Type B pancreatic cell (in vitro differentiated cells): ENCODE data around the gene SLC22A23. TPM values are rescaled to one million over a fixed set of nuclear protein-coding genes. Genes with fewer than 3 reads are reported as not detected.

Source experiments
- DNase-seq: peaks from one replicate; pipeline ENCODE4 v3.0.0; 2021; ENCODE audit warnings: mixed read lengths; ENCODE audit not compliant: unreplicated experiment; ENCODE audit errors: extremely low spot score
- H3K27ac Mint-ChIP-seq: 2 replicates; pipeline ENCODE4 v1.8.0; 2021; ENCODE audit warnings: mild to moderate bottlenecking, mixed read lengths
- H3K27me3 Mint-ChIP-seq: 2 replicates; pipeline ENCODE4 v1.8.0; 2021; ENCODE audit warnings: mixed read lengths
- H3K36me3 Mint-ChIP-seq: 2 replicates; pipeline ENCODE4 v1.8.0; 2021; ENCODE audit warnings: mixed read lengths
- H3K4me1 Mint-ChIP-seq: one replicate; pipeline ENCODE4 v1.8.0; 2021; ENCODE audit warnings: mixed read lengths; ENCODE audit not compliant: unreplicated experiment
- H3K4me3 Mint-ChIP-seq: 2 replicates; pipeline ENCODE4 v1.8.0; 2021; ENCODE audit warnings: mild to moderate bottlenecking, mixed read lengths
- H3K9me3 Mint-ChIP-seq: 2 replicates; pipeline ENCODE4 v1.8.0; 2021; ENCODE audit warnings: mixed read lengths
- total RNA-seq: library from RNA; stranded (reverse); gene quantifications from 2 replicates; pipeline ENCODE4 v1.2.1, GENCODE V29; 2021; ENCODE audit warnings: low replicate concordance
- TF ChIP-seq, protein P1 (sequence below): fragments of 200-600 bp; sonication (generic); conservative IDR thresholded peaks from 2 replicates; pipeline ENCODE4 v1.5.0; 2021; ENCODE audit warnings: antibody characterized with exemption, mild to moderate bottlenecking

The SLC22A23 gene
- total RNA-seq, 1 donor from 2014 or later: 36.6 TPM

DNA sequence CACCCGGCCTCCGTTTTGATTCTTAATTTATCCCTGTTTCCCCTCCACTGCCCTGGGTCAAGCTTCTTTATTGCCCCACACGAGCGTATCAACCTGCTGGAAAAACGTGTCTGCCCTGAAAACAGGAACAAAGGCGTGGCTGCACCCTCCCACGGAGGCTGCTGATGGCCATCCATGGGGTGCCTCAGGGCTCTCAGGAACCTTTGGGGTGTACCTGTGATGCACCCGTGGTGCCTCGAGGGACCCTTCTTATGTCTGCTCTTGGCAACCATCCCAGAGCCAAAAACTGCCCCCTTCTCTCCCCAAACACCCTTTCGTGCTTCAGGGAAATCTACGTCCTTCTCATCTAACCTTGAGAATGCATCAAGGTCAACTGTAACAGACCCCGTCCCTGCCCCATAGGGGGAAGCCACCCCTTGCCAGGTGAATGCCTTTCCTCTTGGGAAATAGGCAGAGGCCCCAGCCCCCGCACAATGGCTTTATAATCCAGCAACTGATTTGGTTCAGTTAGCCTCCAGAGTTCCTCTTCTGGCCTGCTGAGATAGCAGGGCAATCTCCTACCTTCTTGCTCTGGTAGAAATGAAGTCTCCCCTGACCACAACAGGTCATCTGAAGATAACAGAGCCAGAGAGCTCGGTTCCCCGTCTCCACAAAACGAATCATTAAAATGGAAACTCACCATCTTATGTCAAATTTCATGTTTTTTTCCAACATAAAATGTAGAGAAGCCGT is 168.7 kb downstream of the SLC22A23 start:
- no peaks in the 10 kb centered on the region for H3K9me3 Mint-ChIP-seq
- no peaks in the 10 kb centered on the region for H3K27me3 Mint-ChIP-seq
- no peak for DNase-seq
- no peak overlapping the region for H3K27ac Mint-ChIP-seq
- H3K4me3 Mint-ChIP-seq: no peak overlapping the region
- peaks cover 23% of the 10 kb centered on the region for H3K36me3 Mint-ChIP-seq
- TF ChIP-seq, protein P1, sequence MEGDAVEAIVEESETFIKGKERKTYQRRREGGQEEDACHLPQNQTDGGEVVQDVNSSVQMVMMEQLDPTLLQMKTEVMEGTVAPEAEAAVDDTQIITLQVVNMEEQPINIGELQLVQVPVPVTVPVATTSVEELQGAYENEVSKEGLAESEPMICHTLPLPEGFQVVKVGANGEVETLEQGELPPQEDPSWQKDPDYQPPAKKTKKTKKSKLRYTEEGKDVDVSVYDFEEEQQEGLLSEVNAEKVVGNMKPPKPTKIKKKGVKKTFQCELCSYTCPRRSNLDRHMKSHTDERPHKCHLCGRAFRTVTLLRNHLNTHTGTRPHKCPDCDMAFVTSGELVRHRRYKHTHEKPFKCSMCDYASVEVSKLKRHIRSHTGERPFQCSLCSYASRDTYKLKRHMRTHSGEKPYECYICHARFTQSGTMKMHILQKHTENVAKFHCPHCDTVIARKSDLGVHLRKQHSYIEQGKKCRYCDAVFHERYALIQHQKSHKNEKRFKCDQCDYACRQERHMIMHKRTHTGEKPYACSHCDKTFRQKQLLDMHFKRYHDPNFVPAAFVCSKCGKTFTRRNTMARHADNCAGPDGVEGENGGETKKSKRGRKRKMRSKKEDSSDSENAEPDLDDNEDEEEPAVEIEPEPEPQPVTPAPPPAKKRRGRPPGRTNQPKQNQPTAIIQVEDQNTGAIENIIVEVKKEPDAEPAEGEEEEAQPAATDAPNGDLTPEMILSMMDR: no peak
- no peaks in the 10 kb centered on the region for H3K4me1 Mint-ChIP-seq

DNA sequence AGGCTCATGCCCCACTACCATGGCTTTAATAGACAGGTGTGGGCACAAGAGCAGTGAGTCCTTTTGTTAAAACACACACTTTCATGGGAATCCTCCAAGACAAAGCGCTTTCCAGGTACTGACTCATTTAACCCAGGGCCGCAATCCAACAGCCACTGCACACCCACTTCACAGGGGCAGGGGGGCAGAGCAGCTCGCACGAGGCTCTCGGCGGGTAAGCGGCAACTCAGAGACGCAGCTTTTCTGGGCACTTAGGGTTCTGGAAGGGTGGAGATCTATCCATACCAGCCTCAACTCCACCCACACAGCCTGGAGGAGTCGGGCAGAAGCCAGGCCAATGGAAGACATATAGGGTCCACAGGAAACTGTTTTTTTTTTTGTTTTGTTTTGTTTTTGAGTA is 169.5 kb downstream of the SLC22A23 start:
- TF ChIP-seq, protein P1: no peak
- DNase-seq: no peak
- Mint-ChIP-seq H3K9me3 (no peaks in the 10 kb centered on the region), H3K4me1 (peaks cover 7% of the 10 kb centered on the region), H3K27ac (no peak overlapping the region), H3K36me3 (peaks cover 25% of the 10 kb centered on the region), H3K27me3 (no peaks in the 10 kb centered on the region), H3K4me3 (no peak overlapping the region)

DNA sequence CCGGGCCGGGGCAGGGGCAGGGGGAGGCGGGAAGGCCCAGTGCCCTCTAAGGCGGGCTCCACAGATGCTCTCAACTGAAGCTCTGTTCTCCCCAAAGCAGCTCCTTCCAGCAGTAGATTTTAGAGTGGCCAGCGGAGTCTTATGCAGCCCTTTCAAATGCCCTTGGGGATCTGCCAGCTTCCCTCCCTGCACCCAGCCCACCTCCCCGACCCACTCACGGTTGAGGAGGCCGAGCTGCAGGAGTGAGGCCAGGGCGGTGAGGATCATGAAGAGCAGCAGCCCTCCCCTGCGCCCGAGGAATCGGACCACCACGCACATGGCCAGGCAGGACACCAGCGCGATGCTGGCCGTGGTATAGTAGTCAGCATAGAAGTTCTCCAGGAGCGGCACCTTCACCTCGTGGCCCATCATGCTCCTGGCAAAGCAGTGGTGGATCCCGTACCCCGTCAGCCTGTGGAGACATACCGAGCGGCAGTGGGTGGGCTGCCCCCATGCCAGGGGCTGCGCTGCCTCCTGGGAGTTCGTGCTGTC is 170.1 kb downstream of the SLC22A23 start:
- no peak overlapping the region for H3K27ac Mint-ChIP-seq
- peaks cover 13% of the 10 kb centered on the region for H3K4me1 Mint-ChIP-seq
- no peaks in the 10 kb centered on the region for H3K9me3 Mint-ChIP-seq
- no peak overlapping the region for H3K4me3 Mint-ChIP-seq
- H3K36me3 Mint-ChIP-seq: peaks cover 25% of the 10 kb centered on the region
- TF ChIP-seq, protein P1: no peak
- no peak for DNase-seq
- no peaks in the 10 kb centered on the region for H3K27me3 Mint-ChIP-seq

DNA sequence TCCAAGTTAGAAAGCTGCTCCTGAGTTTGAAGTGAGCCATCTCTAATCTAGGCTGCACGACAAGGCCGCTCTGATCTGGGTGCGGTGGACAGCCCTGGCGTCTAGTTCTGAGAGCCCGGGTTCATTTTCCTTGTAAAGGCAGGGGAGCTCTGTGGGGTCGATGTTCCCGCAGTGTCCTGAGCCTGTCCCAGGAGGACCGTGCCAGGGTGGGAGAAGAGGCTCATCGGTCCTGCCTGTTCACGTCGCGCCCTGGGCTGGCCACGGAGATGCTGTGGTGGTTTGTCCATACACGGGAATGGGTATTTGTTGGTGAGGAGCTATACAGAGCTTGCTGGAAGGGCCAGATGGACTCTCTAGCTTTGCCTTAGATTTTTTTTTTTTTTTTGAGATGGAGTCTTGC is 171.1 kb downstream of the SLC22A23 start:
- peaks cover 22% of the 10 kb centered on the region for H3K4me1 Mint-ChIP-seq
- peaks cover 23% of the 10 kb centered on the region for H3K36me3 Mint-ChIP-seq
- DNase-seq: no peak
- H3K4me3 Mint-ChIP-seq: no peak overlapping the region
- TF ChIP-seq, protein P1: no peak
- no peaks in the 10 kb centered on the region for H3K27me3 Mint-ChIP-seq
- no peak overlapping the region for H3K27ac Mint-ChIP-seq
- H3K9me3 Mint-ChIP-seq: no peaks in the 10 kb centered on the region

DNA sequence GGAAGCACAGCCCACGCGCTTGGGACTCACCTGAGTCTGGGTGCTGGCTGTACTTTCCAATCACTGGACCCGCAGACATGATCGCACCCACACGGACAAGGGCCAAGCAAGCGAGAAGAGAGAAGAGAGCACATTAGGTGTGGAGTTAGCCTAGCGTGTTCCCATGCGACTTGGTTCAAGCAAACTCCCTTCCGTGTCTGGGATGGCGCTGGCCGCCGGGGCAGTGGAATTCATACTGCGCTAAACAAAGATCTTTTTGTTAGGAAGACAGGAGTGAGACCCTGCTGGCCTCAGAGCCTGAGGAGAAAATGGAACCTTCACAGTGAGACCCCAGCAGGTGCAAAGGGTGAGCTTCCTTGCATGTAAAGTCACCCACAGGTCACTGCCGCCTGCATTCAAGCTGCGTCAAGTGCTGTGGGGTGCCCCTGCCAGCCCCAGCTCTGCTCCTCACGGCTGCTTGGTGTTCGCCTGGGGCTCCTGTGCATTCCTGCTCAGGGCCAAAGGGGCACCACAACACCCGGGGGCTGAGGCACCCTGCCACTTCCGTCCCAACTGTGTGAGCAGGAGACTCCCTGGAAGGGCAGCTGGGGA is 171.7 kb downstream of the SLC22A23 start:
- no peak overlapping the region for H3K4me3 Mint-ChIP-seq
- no peaks in the 10 kb centered on the region for H3K9me3 Mint-ChIP-seq
- no peaks in the 10 kb centered on the region for H3K27me3 Mint-ChIP-seq
- peaks cover 18% of the 10 kb centered on the region for H3K36me3 Mint-ChIP-seq
- H3K4me1 Mint-ChIP-seq: peaks cover 24% of the 10 kb centered on the region
- no peak for DNase-seq
- no peak overlapping the region for H3K27ac Mint-ChIP-seq
- TF ChIP-seq, protein P1: no peak
